Activated naive CD8-positive, alpha-beta T cell (primary cell): ENCODE measurements around the gene SFT2D1.

Experiments used
- H3K27ac Mint-ChIP-seq: one replicate; pipeline ENCODE4 v1.8.0; 2021; ENCODE audit warnings: mixed read lengths
- H3K27me3 Mint-ChIP-seq: one replicate; pipeline ENCODE4 v1.8.0; 2021; ENCODE audit warnings: mixed read lengths
- H3K36me3 Mint-ChIP-seq: one replicate; pipeline ENCODE4 v1.8.0; 2021; ENCODE audit warnings: mixed read lengths
- H3K4me1 Mint-ChIP-seq: one replicate; pipeline ENCODE4 v1.8.0; 2021; ENCODE audit warnings: low read depth, mixed read lengths
- H3K4me3 Mint-ChIP-seq: one replicate; pipeline ENCODE4 v1.8.0; 2021; ENCODE audit warnings: mild to moderate bottlenecking, mixed read lengths
- H3K9me3 Mint-ChIP-seq: one replicate; pipeline ENCODE4 v1.8.0; 2021; ENCODE audit warnings: low read depth, mixed read lengths

Gene SFT2D1

DNA sequence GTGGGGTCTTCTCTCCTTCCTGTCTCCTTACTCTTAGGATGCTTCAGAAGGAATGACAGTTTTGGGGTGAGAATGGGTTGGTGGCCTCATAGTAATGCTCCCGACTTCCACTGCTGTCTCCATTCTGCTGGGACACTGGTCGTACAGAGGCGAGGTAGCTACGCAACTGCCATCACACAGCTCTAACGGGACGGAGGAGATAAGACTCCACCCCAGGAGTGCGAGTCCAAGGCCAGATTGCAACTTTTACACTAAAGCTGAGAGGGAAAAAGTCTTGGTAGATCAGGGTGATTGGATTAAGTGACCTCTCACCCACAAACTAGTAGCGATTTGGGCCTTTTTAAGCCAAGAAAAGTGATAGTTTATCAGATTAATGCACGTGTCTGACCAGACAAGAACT is 32.4 kb downstream of the SFT2D1 start:
- H3K4me1 Mint-ChIP-seq = peaks cover 5% of the 10 kb centered on the region
- no peaks in the 10 kb centered on the region for H3K9me3 Mint-ChIP-seq
- H3K27me3 Mint-ChIP-seq = peaks cover 19% of the 10 kb centered on the region
- no peak overlapping the region for H3K4me3 Mint-ChIP-seq
- H3K27ac Mint-ChIP-seq = no peak overlapping the region
- no peaks in the 10 kb centered on the region for H3K36me3 Mint-ChIP-seq

DNA sequence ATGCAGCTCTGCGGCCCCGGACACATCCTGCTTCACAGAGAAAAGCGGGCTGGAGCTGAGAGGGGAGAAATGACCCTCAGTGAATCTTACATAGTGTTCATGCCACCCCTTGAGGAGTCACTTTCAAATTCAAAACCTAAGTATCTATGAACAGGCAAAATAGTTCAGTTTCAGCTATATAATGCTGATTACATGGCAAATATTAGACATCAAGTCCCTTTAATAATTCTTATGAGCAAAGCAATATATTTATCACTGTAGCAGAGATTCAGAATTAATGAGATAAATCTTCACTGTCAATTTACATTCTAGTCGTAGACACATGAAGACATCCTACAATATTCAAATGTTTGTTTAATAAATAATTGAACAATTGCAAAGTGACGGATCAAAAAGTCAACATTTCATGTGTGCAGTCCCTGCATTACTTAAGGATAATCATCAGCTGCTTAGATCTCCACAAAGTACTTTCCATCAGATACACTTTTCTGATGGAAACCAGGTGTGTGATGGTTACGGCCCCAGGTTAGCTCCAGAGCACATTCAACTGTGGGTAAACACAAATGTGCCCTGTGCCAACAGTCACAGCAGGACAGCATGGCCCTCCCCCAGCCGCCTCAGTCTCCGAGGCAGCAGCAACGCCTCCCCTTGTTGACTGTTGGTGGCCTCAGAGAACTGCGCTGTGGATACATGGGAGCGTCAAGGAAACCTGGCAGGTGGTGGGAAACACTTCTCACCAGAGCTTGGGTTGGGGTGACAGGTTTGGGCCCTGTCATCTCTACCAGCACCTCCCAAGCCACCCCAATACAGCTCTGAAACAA is 33.4 kb downstream of the SFT2D1 start:
- Mint-ChIP-seq H3K27me3 (peaks cover 23% of the 10 kb centered on the region), H3K4me3 (peak overlapping the region; percentile 51)

DNA sequence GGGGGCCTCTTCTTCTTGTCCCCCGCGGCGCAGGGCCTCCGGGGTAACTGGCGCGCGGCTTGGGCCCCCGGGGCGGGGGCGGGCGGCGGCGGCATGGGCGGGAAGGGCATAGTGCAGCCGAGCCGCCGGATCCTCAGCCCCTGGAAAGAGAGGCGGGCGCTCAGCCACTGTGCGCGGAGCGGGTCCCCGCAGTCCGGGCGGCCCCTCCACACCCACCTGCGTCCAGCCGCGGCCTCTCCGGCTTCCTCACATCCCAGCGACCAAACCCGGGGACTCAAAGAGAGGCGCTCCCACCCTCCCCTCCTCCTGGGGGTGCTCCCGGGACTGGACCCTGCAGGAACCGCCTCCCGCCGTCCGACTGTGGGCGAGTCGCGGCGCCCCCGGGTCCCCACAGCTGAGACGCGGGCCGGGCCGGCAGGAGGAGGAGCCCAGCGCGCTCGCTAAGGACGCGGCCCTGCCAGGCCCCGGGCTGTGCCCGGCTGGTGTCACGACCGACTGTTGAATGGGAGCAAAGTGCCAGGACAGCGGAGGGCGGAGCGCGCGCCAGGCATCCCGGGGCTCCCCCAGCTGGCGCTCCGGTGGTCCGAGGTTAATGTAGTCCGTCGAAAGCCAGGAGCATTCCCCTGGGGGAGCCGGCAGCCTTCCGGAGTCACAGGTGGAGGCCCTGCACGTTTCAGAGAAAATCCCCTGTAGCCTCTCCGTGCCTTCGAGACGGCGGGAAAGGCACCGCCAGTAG is 34.1 kb downstream of the SFT2D1 start, which contains the start of gene PRR18:
PRR18 (minus strand) TSS at position 360 of the 736 bp plus-strand sequence; CDS start at position 110, 250 bp downstream.
- H3K27ac Mint-ChIP-seq = no peak within 1 kb of the TSS
- H3K4me3 Mint-ChIP-seq = peak within 1 kb of the TSS; percentile 51
- H3K4me1 Mint-ChIP-seq = peaks cover 5% of the 10 kb centered on the region
- peaks cover 23% of the 10 kb centered on the region for H3K27me3 Mint-ChIP-seq
- H3K36me3 Mint-ChIP-seq = no peaks in the 10 kb centered on the region
- H3K9me3 Mint-ChIP-seq = no peaks in the 10 kb centered on the region

More for the DNA sequence above, 33.4 kb downstream of the SFT2D1 start:
- Mint-ChIP-seq H3K9me3 (no peaks in the 10 kb centered on the region), H3K4me1 (peaks cover 5% of the 10 kb centered on the region), H3K36me3 (no peaks in the 10 kb centered on the region), H3K27ac (no peak overlapping the region)

DNA sequence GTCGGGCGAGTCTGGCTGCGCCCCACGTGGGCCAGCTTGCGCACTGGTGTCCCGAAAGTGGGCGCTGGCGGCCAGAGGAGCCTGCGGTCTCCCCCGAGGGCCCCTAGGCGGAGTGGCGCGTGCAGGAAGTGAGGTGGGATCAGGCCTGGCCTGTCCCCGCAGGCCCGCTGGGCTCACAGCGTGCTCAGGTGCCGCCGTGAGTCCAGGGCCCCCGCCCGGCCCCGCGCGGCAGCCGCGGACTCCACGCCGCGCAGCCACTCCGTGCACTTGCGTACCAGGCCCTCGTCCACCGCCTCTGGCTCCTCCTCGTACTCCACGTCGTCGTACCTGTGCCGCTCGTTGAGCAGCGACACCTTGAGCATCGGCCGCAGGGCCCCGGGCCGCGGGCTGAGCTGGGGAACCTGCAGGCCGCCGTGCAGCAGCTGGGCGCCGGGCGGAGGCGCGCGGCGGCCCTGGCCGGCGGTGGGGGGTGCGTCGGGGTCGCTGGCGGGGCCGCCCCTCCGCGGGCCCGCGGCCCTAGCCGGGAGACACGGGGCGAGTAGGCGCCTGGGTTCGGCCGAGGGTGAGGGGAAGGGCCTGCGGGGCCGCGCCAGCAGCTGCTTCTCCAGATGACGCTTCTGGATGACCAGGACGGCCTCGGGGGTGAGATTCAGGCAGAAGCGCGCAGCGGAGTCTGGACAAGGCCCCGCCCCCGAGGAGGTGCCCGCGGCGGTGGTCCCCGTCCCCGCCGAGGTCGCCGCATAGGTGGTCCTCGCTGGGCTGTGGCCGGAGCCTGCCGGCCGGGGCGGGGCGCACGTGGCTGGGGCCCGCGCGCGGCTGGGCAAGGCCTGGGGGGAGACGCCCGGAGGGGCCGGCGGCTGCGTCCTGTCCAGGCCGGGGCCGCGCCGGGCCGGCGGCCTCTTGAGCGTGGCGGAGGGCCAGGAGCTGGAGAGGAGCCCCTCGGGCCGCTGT is 35.0 kb downstream of the SFT2D1 start:
- Mint-ChIP-seq H3K4me1 (peaks cover 5% of the 10 kb centered on the region), H3K9me3 (no peaks in the 10 kb centered on the region), H3K27ac (no peak overlapping the region), H3K4me3 (no peak overlapping the region), H3K27me3 (peaks cover 23% of the 10 kb centered on the region), H3K36me3 (no peaks in the 10 kb centered on the region)

DNA sequence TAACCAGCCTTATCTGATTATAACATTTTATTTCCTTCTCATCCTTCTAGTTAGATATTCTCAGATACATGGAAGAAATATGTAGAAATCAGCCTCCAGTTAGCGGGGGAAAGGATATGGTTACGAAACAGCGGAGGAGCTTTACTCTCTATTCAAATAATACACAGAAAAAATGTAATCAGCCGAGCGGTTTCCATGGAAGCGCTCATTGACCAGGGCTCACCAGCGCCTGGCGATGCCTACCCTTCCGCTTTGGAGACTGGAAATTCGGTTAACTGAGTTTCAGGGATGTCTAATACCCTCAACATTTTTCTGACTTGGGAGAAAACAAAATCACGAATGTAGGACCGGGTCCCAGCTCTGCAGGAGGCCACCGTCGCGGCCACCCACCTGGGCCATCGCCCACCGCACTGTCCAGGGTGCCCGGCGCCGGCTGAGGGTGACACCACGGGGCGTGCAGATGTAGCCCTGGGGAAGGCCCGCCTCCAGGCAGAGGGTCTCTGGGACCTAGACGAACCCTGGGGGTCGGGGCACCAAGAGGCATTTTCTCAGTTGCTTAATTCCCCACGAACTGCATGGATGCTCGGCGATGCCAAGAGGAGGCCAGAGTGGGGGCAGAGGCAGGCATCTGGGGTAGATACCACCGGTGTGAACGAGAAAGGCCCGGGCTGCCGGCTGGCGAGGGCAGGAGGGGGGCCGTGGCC is 35.8 kb downstream of the SFT2D1 start:
- no peaks in the 10 kb centered on the region for H3K9me3 Mint-ChIP-seq
- no peak overlapping the region for H3K27ac Mint-ChIP-seq
- H3K27me3 Mint-ChIP-seq = peaks cover 24% of the 10 kb centered on the region
- H3K4me3 Mint-ChIP-seq = peak overlapping the region; percentile 77
- H3K4me1 Mint-ChIP-seq = peaks cover 5% of the 10 kb centered on the region
- no peaks in the 10 kb centered on the region for H3K36me3 Mint-ChIP-seq

DNA sequence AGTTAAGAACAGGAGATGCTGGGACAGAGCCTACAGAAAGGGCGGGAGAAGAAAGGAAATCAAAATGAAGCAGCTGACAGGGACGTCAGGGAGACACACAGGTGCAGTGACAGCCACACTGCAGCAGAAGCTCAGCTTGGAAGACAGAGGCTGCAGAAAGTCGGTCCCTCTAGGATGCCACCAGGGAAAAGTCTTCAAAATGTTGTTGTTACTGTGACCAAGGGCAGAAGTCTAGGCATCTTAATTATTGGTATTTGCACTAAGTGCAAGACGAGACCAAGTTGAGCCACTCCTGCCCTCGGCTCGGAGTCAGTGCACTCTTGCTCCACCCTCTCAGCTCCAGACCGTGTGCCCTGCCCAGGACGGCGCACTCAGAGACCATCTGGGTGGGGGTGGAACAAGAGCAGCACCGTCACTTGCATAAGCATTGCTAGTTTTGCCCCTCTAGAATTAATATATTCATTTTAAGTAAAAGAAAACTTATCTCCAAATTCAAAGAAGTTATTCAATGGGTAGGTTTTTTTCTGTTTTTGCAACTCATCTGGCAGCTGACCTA is 36.7 kb downstream of the SFT2D1 start:
- H3K27ac Mint-ChIP-seq = no peak overlapping the region
- peak overlapping the region; percentile 77 for H3K4me3 Mint-ChIP-seq
- no peaks in the 10 kb centered on the region for H3K36me3 Mint-ChIP-seq

DNA sequence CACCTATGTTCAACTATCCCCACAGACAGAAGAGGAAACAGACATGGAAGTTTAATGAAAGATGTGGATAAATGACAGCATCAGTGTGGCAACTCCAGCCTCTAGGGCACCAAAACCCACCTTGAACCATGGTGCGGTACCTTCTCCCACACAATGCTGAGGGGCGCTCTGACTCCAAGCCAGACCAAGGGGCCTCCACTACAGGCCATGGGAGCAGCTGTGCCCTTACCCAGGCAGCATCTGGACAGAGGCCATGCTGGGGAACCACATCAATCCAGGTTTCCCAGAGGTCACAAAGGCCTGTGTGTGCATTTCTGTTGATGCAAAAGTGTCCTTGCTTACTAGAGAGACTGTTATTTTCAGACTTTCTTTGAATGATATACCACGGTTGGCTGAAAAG is 38.2 kb downstream of the SFT2D1 start:
- Mint-ChIP-seq H3K27ac (no peak overlapping the region), H3K9me3 (no peaks in the 10 kb centered on the region), H3K27me3 (peaks cover 28% of the 10 kb centered on the region), H3K36me3 (peaks cover 2% of the 10 kb centered on the region), H3K4me3 (no peak overlapping the region), H3K4me1 (peaks cover 5% of the 10 kb centered on the region)

More for the DNA sequence above, 36.7 kb downstream of the SFT2D1 start:
- Mint-ChIP-seq H3K27me3 (peaks cover 28% of the 10 kb centered on the region), H3K4me1 (peaks cover 5% of the 10 kb centered on the region), H3K9me3 (no peaks in the 10 kb centered on the region)

DNA sequence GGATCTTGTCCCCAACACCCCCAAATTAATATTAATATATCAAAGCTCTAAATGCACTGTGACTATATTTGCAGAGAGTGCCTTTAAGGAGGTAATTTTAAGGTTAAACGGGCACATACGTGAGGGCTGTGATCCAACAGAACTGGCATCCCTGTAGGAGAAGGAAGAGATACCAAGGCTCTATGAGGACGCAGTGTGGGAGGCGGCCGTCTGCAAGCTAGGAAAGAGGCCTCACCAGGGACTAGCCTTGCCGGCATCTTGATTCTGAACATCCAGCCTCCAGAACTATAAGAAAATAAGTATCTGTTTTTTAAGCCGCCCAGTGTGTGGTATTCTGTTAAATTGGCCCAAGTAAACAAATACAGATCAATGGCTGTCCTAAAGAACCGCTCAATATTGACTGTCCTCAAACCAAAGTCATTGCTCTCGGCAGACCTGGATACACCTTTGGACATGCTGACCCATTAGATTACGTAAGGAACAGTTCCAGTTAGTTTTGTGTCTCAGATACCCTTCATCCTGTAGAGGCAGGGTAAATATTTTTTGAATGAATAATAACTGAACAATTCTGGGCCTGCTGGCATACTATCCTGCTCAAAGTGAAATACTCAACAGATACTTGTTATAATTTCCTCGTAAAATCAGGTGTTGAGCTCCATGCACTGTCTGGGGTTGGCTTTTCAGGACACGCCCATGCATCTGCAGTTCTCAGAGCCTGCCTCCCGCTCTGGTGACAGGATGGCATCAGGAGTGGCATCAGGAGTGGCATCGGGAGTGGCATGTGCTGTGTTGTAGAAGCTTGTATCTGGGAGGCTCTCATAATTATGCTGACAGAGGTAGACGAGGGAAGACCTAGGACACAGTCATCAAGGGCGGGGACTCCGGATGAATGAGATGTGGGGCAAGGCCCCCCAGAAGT is 40.5 kb downstream of the SFT2D1 start:
- Mint-ChIP-seq H3K4me1 (peaks cover 3% of the 10 kb centered on the region), H3K36me3 (peaks cover 2% of the 10 kb centered on the region), H3K9me3 (no peaks in the 10 kb centered on the region), H3K27ac (no peak overlapping the region), H3K4me3 (no peak overlapping the region), H3K27me3 (peaks cover 31% of the 10 kb centered on the region)

DNA sequence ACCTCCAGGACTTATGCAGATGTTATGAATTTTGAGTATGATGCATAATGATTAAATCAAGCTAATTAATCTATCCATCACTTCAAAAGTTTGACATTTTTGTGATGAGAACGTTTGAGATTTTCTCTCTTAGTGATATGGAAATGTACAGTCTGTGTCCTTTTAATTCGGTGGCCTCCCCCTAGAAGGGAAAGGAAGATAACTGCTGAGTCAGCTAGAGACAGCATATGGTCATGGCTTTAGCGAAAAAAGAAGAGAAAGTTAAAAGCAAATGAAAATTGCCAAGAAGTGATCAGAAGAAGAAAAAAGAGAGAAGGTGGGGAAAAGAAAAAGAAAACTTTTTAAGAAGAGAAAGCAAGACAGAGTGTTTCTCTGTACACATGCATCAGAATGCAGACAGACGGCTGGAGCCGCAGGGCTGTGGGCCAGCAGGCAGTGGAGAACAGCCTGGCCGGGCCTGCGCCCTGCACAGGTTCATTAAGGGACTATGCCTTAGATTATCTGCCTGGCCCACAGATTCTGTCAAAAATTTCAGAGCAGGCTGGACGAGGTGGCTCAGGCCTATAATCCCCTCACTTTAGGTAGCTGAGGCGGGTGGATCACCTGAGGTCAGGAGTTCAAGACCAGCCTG is 41.9 kb downstream of the SFT2D1 start:
- Mint-ChIP-seq H3K9me3 (no peaks in the 10 kb centered on the region), H3K4me3 (no peak overlapping the region), H3K4me1 (no peaks in the 10 kb centered on the region), H3K27ac (no peak overlapping the region), H3K27me3 (peaks cover 26% of the 10 kb centered on the region), H3K36me3 (peaks cover 2% of the 10 kb centered on the region)

DNA sequence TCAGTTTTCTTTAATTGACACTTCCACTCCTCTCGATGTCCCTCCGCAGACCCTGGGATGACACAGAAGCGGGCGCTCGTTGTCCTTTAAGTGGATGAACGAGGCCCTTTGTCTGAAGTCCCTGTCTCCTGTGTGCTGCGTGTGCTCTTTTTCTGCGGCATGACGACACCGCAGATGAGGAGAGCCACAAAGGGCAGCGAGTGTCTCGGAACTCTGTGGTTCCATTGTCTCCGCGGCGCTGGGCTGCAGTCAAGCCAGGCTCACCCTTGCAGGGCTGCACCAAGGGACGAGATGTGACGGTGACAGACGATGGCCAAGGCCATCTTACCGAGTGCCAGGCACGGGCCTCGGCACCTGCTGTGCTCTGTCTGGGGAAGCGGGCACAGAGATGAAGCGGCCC is 44.7 kb downstream of the SFT2D1 start:
- H3K27me3 Mint-ChIP-seq = peaks cover 18% of the 10 kb centered on the region
- no peak overlapping the region for H3K27ac Mint-ChIP-seq
- peaks cover 2% of the 10 kb centered on the region for H3K36me3 Mint-ChIP-seq
- H3K4me3 Mint-ChIP-seq = no peak overlapping the region
- peaks cover 2% of the 10 kb centered on the region for H3K4me1 Mint-ChIP-seq
- H3K9me3 Mint-ChIP-seq = no peaks in the 10 kb centered on the region

DNA sequence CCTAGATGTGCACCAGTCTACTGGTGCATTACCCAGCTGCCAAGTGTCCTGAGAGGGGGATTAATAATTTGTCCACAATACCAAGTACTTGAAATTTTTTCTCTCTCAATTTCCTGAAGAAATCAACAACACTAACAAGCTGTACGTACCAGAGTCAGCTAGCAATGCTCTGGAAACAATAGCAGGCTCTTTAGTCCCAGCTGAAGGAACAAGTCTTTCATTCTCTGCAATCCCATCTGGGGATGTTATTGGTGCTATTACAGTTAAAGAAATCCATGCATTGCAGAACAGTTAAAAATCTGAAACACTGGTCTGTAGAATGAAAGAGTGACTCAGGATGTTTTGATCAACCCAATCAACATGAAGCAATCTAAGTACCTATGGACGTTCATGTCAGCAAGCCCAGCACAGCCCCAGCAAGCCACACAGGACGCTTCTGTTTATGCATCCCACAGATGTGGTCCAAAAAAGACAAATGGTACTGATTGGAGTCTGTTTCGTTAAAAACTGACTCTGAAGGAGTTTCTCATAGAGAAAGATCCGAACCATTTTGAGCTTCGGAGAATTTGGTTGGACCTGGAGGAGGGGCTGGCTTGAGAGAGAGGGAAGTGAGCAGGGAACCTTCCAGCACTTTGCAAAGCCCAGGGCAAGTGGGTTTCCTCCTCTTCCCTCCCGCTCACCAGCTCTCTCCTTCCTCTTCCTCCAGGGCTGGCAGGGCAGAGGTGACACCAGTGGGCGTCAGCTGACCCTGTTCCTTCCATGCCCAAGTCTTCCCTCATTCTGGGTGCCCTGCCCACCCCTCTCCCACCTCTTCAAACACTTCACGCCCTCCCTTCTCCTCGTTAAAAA is 46.1 kb downstream of the SFT2D1 start:
- Mint-ChIP-seq H3K4me1 (peaks cover 2% of the 10 kb centered on the region), H3K36me3 (peaks cover 2% of the 10 kb centered on the region), H3K4me3 (no peak overlapping the region), H3K27me3 (peaks cover 15% of the 10 kb centered on the region), H3K9me3 (no peaks in the 10 kb centered on the region), H3K27ac (no peak overlapping the region)
